ENCODE results near the gene NXT1.

DNA sequence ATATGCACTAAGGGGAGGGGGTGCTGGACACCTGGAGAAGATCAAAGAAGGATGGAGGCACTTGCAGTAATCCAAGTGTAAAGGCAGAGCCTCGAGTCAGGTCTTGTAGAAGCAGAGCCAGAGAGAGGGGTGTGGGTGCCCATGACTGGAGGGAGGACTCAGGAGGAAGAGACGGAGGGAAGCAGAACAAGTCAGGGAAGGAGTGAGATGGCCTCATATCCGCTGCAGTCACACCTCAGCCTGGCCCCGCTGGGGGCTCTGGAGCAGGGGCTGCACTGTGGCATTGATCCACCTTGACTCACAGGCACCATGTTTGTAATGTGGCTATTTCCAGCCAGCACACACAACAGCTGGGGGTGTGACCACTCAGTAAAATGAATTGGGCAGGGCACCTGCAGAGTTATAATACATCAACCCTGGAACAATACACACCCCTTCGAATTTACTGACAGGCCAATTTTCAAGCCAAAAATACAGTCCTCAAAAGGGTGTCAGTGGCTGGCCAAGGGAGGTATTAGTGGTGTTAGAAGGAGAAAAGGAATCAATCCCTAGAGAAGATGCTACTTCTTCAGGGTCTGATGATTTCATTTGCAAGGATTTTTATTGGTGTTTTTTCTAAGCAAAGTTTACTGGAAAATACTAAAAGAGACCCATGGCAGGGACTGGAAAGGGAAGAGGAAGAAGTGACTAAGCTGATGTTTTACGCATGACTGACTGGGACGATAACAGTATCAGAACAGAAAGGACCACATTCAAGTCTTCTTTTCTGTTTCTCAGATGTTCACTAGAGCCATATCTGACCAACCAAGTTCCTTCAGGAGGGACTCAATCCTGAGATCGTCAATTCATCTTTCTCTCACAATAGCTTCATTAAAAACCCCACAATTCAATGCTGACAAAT, 18.9 kb upstream of the NXT1 start:
- TF ChIP-seq, protein P1, sequence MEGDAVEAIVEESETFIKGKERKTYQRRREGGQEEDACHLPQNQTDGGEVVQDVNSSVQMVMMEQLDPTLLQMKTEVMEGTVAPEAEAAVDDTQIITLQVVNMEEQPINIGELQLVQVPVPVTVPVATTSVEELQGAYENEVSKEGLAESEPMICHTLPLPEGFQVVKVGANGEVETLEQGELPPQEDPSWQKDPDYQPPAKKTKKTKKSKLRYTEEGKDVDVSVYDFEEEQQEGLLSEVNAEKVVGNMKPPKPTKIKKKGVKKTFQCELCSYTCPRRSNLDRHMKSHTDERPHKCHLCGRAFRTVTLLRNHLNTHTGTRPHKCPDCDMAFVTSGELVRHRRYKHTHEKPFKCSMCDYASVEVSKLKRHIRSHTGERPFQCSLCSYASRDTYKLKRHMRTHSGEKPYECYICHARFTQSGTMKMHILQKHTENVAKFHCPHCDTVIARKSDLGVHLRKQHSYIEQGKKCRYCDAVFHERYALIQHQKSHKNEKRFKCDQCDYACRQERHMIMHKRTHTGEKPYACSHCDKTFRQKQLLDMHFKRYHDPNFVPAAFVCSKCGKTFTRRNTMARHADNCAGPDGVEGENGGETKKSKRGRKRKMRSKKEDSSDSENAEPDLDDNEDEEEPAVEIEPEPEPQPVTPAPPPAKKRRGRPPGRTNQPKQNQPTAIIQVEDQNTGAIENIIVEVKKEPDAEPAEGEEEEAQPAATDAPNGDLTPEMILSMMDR (IDR thresholded peaks at IDR 0.05): no peak
- no peak for TF ChIP-seq POLR2A (IDR thresholded peaks at IDR 0.05)
